SK-N-SH (cell line): ENCODE data around the gene TLCD2.

Experiments
- CHD2 ChIP-seq: fragments of 150-350 bp; IDR thresholded peaks from 2 replicates; pipeline ENCODE4 v1.6.1; 2018; ENCODE audit warnings: low read length; ENCODE audit not compliant: partially characterized antibody
- FOSL2 ChIP-seq: IDR thresholded peaks from 2 replicates; pipeline ENCODE4 v1.4.0; 2012; ENCODE audit warnings: low read depth, mild to moderate bottlenecking, moderate library complexity, borderline replicate concordance
- FOXM1 ChIP-seq: IDR thresholded peaks from 2 replicates; pipeline ENCODE4 v1.4.0; 2012; ENCODE audit warnings: low read depth, mild to moderate bottlenecking
- JUND ChIP-seq: IDR thresholded peaks from 2 replicates; pipeline ENCODE4 v1.4.0; 2012
- POLR2AphosphoS5 ChIP-seq: IDR thresholded peaks from 2 replicates; pipeline ENCODE4 v1.6.1; 2012; ENCODE audit warnings: low read depth, low read length
- TAF1 ChIP-seq: IDR thresholded peaks from 2 replicates; pipeline ENCODE4 v1.6.1; 2012; ENCODE audit warnings: low read depth, mild to moderate bottlenecking, low read length, moderate library complexity, borderline replicate concordance
- TCF12 ChIP-seq: IDR thresholded peaks from 2 replicates; pipeline ENCODE4 v1.4.0; 2012
- TF ChIP-seq, protein P1 (sequence below): fragments of 200-600 bp; sonication (generic); IDR thresholded peaks from 2 replicates; pipeline ENCODE4 v1.6.1; 2017; ENCODE audit warnings: antibody characterized with exemption, mild to moderate bottlenecking, moderate library complexity
- TF ChIP-seq, protein P2 (sequence below): IDR thresholded peaks from 2 replicates; pipeline ENCODE4; 2012
- TF ChIP-seq, protein P3 (sequence below): IDR thresholded peaks from 2 replicates; pipeline ENCODE4 v1.4.0; 2012; ENCODE audit warnings: low read depth
- TF ChIP-seq, protein P4 (sequence below): IDR thresholded peaks from 2 replicates; pipeline ENCODE4 v1.4.0; 2012; ENCODE audit warnings: low read depth, borderline replicate concordance
- TF ChIP-seq, protein P5 (sequence below): fragments of 150-350 bp; IDR thresholded peaks from 2 replicates; pipeline ENCODE4 v1.6.1; 2017; ENCODE audit warnings: antibody characterized with exemption, low read length, low read depth, borderline replicate concordance

DNA sequence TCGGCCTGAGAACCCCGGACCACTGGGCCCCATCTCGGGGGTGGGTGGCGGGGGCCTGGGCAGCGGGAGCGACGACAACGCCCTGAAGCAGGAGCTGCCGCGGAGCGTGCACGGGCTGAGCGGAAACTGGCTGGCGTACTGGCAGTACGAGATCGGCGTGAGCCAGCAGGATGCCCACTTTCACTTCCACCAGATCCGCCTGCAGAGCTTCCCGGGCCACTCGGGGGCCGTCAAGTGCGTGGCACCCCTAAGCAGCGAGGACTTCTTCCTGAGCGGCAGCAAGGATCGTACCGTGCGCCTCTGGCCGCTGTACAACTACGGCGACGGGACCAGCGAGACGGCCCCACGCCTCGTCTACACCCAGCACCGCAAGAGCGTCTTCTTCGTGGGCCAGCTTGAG lies 23.6 kb upstream of the TLCD2 start:
- TF ChIP-seq, protein P1, sequence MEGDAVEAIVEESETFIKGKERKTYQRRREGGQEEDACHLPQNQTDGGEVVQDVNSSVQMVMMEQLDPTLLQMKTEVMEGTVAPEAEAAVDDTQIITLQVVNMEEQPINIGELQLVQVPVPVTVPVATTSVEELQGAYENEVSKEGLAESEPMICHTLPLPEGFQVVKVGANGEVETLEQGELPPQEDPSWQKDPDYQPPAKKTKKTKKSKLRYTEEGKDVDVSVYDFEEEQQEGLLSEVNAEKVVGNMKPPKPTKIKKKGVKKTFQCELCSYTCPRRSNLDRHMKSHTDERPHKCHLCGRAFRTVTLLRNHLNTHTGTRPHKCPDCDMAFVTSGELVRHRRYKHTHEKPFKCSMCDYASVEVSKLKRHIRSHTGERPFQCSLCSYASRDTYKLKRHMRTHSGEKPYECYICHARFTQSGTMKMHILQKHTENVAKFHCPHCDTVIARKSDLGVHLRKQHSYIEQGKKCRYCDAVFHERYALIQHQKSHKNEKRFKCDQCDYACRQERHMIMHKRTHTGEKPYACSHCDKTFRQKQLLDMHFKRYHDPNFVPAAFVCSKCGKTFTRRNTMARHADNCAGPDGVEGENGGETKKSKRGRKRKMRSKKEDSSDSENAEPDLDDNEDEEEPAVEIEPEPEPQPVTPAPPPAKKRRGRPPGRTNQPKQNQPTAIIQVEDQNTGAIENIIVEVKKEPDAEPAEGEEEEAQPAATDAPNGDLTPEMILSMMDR = no peak
- TF ChIP-seq CHD2 = no peak
- no peak for TF ChIP-seq TAF1
- TF ChIP-seq, protein P2, sequence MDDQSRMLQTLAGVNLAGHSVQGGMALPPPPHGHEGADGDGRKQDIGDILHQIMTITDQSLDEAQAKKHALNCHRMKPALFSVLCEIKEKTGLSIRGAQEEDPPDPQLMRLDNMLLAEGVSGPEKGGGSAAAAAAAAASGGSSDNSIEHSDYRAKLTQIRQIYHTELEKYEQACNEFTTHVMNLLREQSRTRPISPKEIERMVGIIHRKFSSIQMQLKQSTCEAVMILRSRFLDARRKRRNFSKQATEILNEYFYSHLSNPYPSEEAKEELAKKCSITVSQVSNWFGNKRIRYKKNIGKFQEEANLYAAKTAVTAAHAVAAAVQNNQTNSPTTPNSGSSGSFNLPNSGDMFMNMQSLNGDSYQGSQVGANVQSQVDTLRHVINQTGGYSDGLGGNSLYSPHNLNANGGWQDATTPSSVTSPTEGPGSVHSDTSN = no peak
- TF ChIP-seq FOXM1 = no peak
- TF ChIP-seq POLR2AphosphoS5 = no peak
- no peak for TF ChIP-seq FOSL2
- TF ChIP-seq, protein P3, sequence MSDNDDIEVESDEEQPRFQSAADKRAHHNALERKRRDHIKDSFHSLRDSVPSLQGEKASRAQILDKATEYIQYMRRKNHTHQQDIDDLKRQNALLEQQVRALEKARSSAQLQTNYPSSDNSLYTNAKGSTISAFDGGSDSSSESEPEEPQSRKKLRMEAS = no peak
- TF ChIP-seq JUND = no peak
- TF ChIP-seq, protein P4, sequence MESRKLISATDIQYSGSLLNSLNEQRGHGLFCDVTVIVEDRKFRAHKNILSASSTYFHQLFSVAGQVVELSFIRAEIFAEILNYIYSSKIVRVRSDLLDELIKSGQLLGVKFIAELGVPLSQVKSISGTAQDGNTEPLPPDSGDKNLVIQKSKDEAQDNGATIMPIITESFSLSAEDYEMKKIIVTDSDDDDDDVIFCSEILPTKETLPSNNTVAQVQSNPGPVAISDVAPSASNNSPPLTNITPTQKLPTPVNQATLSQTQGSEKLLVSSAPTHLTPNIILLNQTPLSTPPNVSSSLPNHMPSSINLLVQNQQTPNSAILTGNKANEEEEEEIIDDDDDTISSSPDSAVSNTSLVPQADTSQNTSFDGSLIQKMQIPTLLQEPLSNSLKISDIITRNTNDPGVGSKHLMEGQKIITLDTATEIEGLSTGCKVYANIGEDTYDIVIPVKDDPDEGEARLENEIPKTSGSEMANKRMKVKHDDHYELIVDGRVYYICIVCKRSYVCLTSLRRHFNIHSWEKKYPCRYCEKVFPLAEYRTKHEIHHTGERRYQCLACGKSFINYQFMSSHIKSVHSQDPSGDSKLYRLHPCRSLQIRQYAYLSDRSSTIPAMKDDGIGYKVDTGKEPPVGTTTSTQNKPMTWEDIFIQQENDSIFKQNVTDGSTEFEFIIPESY = no peak
- TF ChIP-seq, protein P5, sequence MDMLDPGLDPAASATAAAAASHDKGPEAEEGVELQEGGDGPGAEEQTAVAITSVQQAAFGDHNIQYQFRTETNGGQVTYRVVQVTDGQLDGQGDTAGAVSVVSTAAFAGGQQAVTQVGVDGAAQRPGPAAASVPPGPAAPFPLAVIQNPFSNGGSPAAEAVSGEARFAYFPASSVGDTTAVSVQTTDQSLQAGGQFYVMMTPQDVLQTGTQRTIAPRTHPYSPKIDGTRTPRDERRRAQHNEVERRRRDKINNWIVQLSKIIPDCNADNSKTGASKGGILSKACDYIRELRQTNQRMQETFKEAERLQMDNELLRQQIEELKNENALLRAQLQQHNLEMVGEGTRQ = no peak
- no peak for TF ChIP-seq TCF12
